ENCODE data around the gene WRAP53.

The WRAP53 gene

GRCh38 chr17:7745748-7746470 is 57.6 kb downstream of the WRAP53 start:
- DNase-seq (ENCODE audit: low spot score): no peak

DNA sequence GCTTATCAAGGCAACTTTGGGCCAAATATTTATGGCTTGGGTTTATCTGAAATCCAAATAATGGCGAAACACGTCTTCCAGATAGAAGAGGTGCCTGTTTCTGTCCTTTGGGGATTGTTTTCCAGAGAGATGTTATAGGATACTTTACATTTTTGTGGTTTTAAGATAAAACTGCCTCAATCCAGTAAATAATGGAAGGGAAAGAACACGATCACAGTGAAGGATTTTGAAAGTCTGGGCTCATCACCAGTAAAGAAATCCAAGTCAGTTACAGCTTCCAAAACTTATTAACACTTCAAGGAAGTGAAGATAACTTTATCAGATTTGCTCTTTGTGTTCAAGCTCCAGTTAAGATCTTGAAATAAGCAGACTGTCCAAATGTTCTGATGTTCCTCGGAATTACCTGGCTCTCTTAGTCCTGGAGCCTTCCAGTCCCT is 59.4 kb downstream of the WRAP53 start:
- no peak for DNase-seq (ENCODE audit: low spot score)

GRCh38 chr17:7748076-7748775 is 59.9 kb downstream of the WRAP53 start:
- no peak for DNase-seq (ENCODE audit: low spot score)

DNA sequence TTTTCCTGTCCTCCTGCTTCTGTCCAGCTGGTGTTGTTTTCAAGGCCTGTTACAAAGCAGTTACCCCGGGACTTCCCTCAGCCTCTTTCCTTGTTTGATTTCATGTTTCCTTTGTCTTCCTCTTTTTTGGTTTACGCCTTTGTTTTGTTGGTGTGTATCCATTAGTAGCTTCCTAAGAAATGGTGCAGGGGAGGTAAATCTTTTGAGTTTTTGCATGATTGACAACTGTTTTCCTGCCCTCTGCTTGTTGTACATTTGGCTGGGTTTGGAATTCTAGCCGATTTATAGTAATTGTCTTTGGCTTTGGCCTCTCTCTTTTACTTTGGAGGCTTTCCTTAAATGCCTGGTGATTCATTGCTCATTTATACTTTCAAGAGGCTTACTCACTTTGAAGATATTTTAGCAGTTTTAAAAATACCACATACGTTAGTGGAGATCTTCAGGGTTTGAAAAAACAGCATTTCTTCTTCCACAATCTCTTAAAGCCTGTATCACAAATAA is 62.1 kb downstream of the WRAP53 start:
- no peak for DNase-seq (ENCODE audit: low spot score)

Data from Ammon's horn (tissue), 1 donor.